ENCODE results near the gene VEPH1. TPM values are rescaled to one million over a fixed set of nuclear protein-coding genes. Genes with fewer than 3 reads are reported as not detected.

VEPH1 gene
- total RNA-seq, 1 experiment from 2014 or later: 7.7 TPM

- Histone ChIP-seq H3K27ac (ENCODE audit: insufficient read length, low read depth, low read length) (no peak overlapping the region), H2AFZ (ENCODE audit: low read length) (no peak overlapping the region), H3K4me1 (ENCODE audit: insufficient read depth, low read length) (no peaks in the 10 kb centered on the region), H3K9ac (ENCODE audit: extremely low read depth, insufficient read length, low read length) (no peak overlapping the region), H3K9me3 (ENCODE audit: control insufficient read depth, low read depth, low read length) (no peaks in the 10 kb centered on the region), H2BK12ac (ENCODE audit: insufficient read length, low read depth, low read length) (no peak overlapping the region), H3K56ac (ENCODE audit: insufficient read length, low read depth, low read length) (no peak overlapping the region), H3K23ac (ENCODE audit: insufficient read length, low read depth, low read length) (no peak overlapping the region), H4K5ac (ENCODE audit: insufficient read length, low read depth, low read length) (no peak overlapping the region), H3K14ac (ENCODE audit: insufficient read depth, low read length) (no peak overlapping the region), H4K20me1 (ENCODE audit: control insufficient read depth, insufficient read depth, insufficient read length) (no peaks in the 10 kb centered on the region), H4K8ac (replicated peaks; ENCODE audit: insufficient read length, low read depth, low read length) (no peak overlapping the region), H4K91ac (ENCODE audit: insufficient read length, low read depth, low read length) (no peak overlapping the region), H3K18ac (ENCODE audit: insufficient read length, low read depth, low read length) (no peak overlapping the region), H2BK120ac (ENCODE audit: low read depth, low read length, poor library complexity, severe bottlenecking) (no peak overlapping the region), H2BK20ac (ENCODE audit: low read depth, low read length, poor library complexity, severe bottlenecking) (no peak overlapping the region), H2BK15ac (ENCODE audit: low read depth, low read length) (no peak overlapping the region), H3K27me3 (ENCODE audit: insufficient read depth, low read length) (no peaks in the 10 kb centered on the region), H3K4me2 (ENCODE audit: insufficient read depth, insufficient read length, low read length) (no peak overlapping the region), H3T11ph (ENCODE audit: low read length) (no peak overlapping the region), H3K79me2 (ENCODE audit: insufficient read depth, low read length) (no peaks in the 10 kb centered on the region), H3K23me2 (ENCODE audit: insufficient read length, low read depth, low read length, poor library complexity, severe bottlenecking) (peaks cover 11% of the 10 kb centered on the region), H3K4ac (ENCODE audit: low read depth, low read length) (no peak overlapping the region), H3K79me1 (ENCODE audit: insufficient read depth, low read depth, low read length, poor library complexity, severe bottlenecking) (no peaks in the 10 kb centered on the region), H2BK5ac (ENCODE audit: insufficient read length, low read length) (no peak overlapping the region), H2AK5ac (ENCODE audit: insufficient read length, low read length) (no peak overlapping the region)
- no CpG with 5 or more reads among the region's 3 CpGs for WGBS (ENCODE audit: extremely low coverage, insufficient read length, low lambda C conversion rate)
- Mint-ChIP-seq H3K27ac (no peak overlapping the region), H3K4me3 (no peak overlapping the region), H3K36me3 (ENCODE audit: insufficient read depth in 1 of 3, low read depth in 3 of 3) (peaks cover 3 to 5% (median 4%) of the 10 kb centered on the region in 3 experiments; a peak in 6 of 7 replicates), H3K27me3 (ENCODE audit: low read depth) (peaks cover 20% of the 10 kb centered on the region), H3K4me1 (peaks cover 4% of the 10 kb centered on the region in 2 experiments; a peak in 3 of 4 replicates), H3K9me3 (peaks cover 7 to 9% of the 10 kb centered on the region in 2 experiments)
- DNase-seq: no peak
- TF ChIP-seq CTCF (conservative IDR thresholded peaks at IDR 0.05): no peak
These were observed 37.4 kb upstream of the VEPH1 start for GRCh38 chr3:157540656-157541055.
